GM18508 (cell line): ENCODE results near the gene VASH2.
"Not testable (repeated sequence)": the region's sequence is repeated elsewhere in the genome, so short reads cannot be mapped to it uniquely, and the experiment has no call there.

Source experiments
- ATAC-seq: cut with Tn5 transposase; IDR thresholded peaks from one replicate; pipeline ENCODE4 v1.9.1; 2021; ENCODE audit warnings: moderate number of reproducible peaks; ENCODE audit not compliant: insufficient read depth, unreplicated experiment

Gene VASH2

DNA sequence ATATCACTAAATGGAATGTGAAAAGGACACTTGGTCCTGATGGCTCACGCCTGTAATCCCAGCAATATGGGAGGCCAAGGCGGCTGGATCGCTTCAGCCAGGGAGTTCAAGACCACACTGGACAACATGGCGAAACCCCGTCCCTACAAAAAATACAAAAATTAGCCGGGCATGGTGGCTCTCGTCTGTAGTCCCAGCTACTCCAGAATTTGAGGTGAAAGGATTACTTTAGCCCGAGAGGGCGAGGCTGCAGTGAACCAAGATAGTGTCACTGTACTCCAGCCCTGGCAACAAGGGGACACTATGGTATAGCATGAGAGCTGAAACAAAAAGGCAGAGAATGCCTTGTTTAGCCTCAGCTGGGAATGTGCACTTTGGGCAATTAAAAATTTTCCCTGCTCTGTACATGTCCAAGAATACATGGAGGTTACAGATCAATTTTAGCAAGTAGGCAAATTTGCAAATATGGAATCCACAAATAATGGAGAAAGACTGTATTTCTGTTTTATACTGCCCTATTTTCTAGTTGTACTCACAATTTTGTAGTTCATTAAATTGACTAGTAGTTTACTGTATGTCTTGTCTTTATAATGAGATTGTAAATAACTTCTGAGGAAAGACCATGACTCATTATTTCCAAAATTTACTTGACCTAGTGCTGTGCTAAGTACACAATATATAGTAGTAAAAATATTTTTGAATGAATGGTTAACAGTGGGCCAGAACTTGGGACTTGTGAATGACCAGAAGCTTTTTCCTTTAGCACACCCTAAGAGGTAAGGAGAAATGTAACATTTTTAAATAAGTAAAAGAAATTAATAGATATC lies 67.3 kb downstream of the VASH2 start:
- no peak for ATAC-seq

DNA sequence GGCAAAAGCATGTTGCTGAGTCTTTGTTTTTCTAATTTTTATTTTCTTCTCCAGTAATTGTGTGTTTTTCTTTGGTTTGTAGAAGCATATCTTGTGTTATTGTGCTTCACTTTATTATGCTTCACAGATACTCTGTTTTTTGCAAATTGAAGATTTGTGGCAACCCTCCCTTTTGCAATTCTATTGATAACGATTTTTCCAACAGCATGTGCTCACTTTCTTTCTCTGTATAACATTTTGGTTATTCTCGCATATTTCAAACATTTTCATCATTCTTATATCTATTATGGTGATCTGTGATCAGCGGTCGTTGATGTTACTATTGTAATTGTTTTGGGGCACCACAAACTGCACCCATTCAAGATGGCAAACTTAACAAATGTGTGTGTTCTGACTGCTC lies 69.1 kb downstream of the VASH2 start:
- ATAC-seq = no peak

GRCh38 chr1:213020016-213020415 lies 69.7 kb downstream of the VASH2 start:
- no peak for ATAC-seq

GRCh38 chr1:213027024-213027423 lies 76.7 kb downstream of the VASH2 start:
- ATAC-seq = not testable (repeated sequence)

DNA sequence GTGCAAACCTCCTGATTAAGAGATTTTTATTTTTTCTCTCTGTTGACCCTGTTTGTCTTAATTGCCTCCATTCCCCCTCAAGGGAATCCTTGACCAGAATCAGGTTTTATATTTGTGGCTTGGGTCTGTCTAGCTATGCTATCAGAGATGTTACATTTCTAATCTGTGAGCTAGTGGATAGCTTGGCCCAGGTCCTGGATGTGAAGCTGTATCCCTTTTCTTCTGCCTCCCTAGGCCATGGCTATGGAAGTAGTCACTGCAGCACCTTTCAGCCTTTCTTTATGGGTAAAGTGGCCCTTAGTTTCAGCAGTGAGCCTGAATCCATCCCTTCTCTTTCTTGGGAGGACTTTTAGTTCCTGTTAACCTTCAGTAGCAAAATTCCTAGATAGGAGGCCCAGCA lies 82.3 kb downstream of the VASH2 start:
- no peak for ATAC-seq

DNA sequence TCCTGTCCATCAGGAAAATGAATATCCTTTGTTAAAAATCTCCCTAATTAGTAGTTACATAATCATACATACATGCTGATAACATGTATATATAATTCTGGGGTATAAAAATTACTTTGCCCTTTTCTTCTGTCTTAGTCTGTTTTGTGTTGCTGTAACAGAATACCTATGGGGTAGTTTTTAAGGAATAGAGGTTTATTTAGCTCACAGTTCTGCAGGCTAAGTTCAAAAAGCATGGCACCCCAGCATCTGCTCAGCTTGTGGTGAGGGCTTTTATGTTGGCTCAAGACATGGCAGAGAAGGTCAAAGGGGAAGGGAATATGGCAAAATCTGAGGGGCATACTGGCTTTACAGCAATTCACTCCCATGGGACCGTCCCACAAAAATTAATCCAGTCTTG lies 84.4 kb downstream of the VASH2 start:
- ATAC-seq = no peak

- no peak for ATAC-seq
Observed at GRCh38 chr1:213035573-213035972, 85.2 kb downstream of the VASH2 start.
